ENCODE measurements around the gene SMAD6. TPM values are rescaled to one million over a fixed set of nuclear protein-coding genes. Genes with fewer than 3 reads are reported as not detected.
A peak's percentile ranks its signal among the peaks of the same experiment; 100 is the strongest.

Gene SMAD6
- total and polyA plus RNA-seq, 5 donors from 2014 or later, result 0.27 TPM; not detected in 4

DNA sequence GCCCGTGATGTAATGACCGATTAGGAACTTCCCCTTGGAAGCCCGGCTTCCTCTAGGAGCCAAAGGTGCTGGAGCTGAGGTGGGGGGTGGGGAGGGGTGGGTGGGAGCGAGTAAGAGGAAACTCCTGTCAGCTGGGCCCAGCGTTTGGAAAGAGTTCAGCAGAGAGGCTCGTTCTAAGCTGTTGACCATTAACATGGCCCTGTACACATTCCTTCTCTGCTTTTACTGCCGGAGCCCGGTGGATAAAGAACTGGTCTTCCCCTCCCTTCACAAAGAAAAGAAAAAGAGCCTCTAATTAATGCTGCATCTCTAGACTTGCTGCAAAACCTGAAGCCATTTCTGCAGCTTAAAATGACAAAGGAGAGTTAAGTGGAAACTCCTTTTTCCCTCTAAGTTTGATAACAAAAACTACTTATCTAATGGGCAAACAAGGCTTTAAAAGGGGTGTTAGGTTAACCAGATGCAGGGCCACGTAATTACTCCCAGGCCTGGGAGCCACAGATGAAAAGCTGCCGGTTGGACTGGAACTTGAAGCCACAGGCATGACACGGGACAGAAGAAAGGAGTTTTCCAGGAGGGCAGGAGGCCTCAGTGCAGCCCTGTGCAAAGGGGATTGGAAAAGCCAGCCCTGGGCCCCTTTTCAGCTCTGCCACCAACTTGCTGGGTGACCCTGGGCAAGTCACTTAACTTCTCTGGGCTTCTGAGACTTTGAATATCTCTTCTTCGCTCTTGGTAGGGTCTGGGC, 71.3 kb downstream of the SMAD6 start:
- H3K4me3 Mint-ChIP-seq, result no peak overlapping the region
- no peak overlapping the region for H3K27ac Mint-ChIP-seq
- no peaks in the 10 kb centered on the region for H3K9me3 Mint-ChIP-seq
- no peaks in the 10 kb centered on the region for H3K27me3 Mint-ChIP-seq
- Histone ChIP-seq H3K9me3 (ENCODE audit: control insufficient read depth in 2 of 2, low read length in 2 of 2) (no peaks in the 10 kb centered on the region), H3K4me3 (ENCODE audit: low read depth, low read length) (no peak overlapping the region), H3K36me3 (ENCODE audit: control insufficient read depth, insufficient read depth, low read length) (no peaks in the 10 kb centered on the region), H3K4me1 (ENCODE audit: control insufficient read depth, insufficient read depth, low read length, poor library complexity, severe bottlenecking) (no peaks in the 10 kb centered on the region), H3K27me3 (ENCODE audit: control insufficient read depth, insufficient read depth, low read length) (no peaks in the 10 kb centered on the region), H3K27ac (ENCODE audit: insufficient read depth, low read length, poor library complexity, severe bottlenecking) (no peak overlapping the region)
- ATAC-seq (ENCODE audit: low read depth in 2 of 2) (no peak), DNase-seq (no peak)
- no peaks in the 10 kb centered on the region for H3K36me3 Mint-ChIP-seq
- no peaks in the 10 kb centered on the region for H3K4me1 Mint-ChIP-seq

GRCh38 chr15:66774001-66774814, 72.2 kb downstream of the SMAD6 start:
- peak; percentile 46 to 54 for ATAC-seq (ENCODE audit: low read depth in 2 of 2)
- H3K4me3 ChIP-seq (ENCODE audit: low read depth, low read length), result no peak overlapping the region
- Mint-ChIP-seq H3K27ac (no peak overlapping the region), H3K36me3 (no peaks in the 10 kb centered on the region), H3K4me1 (no peaks in the 10 kb centered on the region), H3K4me3 (no peak overlapping the region), H3K27me3 (no peaks in the 10 kb centered on the region), H3K9me3 (no peaks in the 10 kb centered on the region)
- no peaks in the 10 kb centered on the region for H3K9me3 ChIP-seq (ENCODE audit: control insufficient read depth in 2 of 2, low read length in 2 of 2)
- H3K4me1 ChIP-seq (ENCODE audit: control insufficient read depth, insufficient read depth, low read length, poor library complexity, severe bottlenecking), result no peaks in the 10 kb centered on the region
- peak; percentile 7 to 66 (median 42) for DNase-seq
- H3K27me3 ChIP-seq (ENCODE audit: control insufficient read depth, insufficient read depth, low read length), result no peaks in the 10 kb centered on the region
- no peak overlapping the region for H3K27ac ChIP-seq (ENCODE audit: insufficient read depth, low read length, poor library complexity, severe bottlenecking)
- H3K36me3 ChIP-seq (ENCODE audit: control insufficient read depth, insufficient read depth, low read length), result no peaks in the 10 kb centered on the region

- Mint-ChIP-seq H3K9me3 (no peaks in the 10 kb centered on the region), H3K36me3 (no peaks in the 10 kb centered on the region), H3K27ac (no peak overlapping the region), H3K4me1 (no peaks in the 10 kb centered on the region), H3K27me3 (no peaks in the 10 kb centered on the region), H3K4me3 (no peak overlapping the region)
- Histone ChIP-seq H3K4me3 (ENCODE audit: low read depth, low read length) (no peak overlapping the region), H3K27ac (ENCODE audit: insufficient read depth, low read length, poor library complexity, severe bottlenecking) (no peak overlapping the region), H3K9me3 (ENCODE audit: control insufficient read depth in 2 of 2, low read length in 2 of 2) (no peaks in the 10 kb centered on the region), H3K27me3 (ENCODE audit: control insufficient read depth, insufficient read depth, low read length) (no peaks in the 10 kb centered on the region), H3K36me3 (ENCODE audit: control insufficient read depth, insufficient read depth, low read length) (no peaks in the 10 kb centered on the region), H3K4me1 (ENCODE audit: control insufficient read depth, insufficient read depth, low read length, poor library complexity, severe bottlenecking) (no peaks in the 10 kb centered on the region)
- ATAC-seq (ENCODE audit: low read depth in 2 of 2) (no peak), DNase-seq (no peak)
Observed at GRCh38 chr15:66775127-66776105, 73.4 kb downstream of the SMAD6 start.

GRCh38 chr15:66777054-66777453, 75.0 kb downstream of the SMAD6 start:
- H3K27ac ChIP-seq (ENCODE audit: insufficient read depth, low read length, poor library complexity, severe bottlenecking), result no peak overlapping the region
- no peaks in the 10 kb centered on the region for H3K36me3 ChIP-seq (ENCODE audit: control insufficient read depth, insufficient read depth, low read length)
- no peaks in the 10 kb centered on the region for H3K4me1 Mint-ChIP-seq
- H3K27me3 Mint-ChIP-seq, result peaks cover under 1% of the 10 kb centered on the region
- no peak overlapping the region for H3K27ac Mint-ChIP-seq
- H3K4me3 Mint-ChIP-seq, result no peak overlapping the region
- H3K36me3 Mint-ChIP-seq, result no peaks in the 10 kb centered on the region
- H3K4me1 ChIP-seq (ENCODE audit: control insufficient read depth, insufficient read depth, low read length, poor library complexity, severe bottlenecking), result no peaks in the 10 kb centered on the region
- H3K9me3 Mint-ChIP-seq, result no peaks in the 10 kb centered on the region
- DNase-seq (no peak), ATAC-seq (ENCODE audit: low read depth in 2 of 2) (no peak)
- H3K27me3 ChIP-seq (ENCODE audit: control insufficient read depth, insufficient read depth, low read length), result no peaks in the 10 kb centered on the region
- no peaks in the 10 kb centered on the region for H3K9me3 ChIP-seq (ENCODE audit: control insufficient read depth in 2 of 2, low read length in 2 of 2)
- H3K4me3 ChIP-seq (ENCODE audit: low read depth, low read length), result no peak overlapping the region

GRCh38 chr15:66777596-66778313, 75.7 kb downstream of the SMAD6 start:
- Mint-ChIP-seq H3K4me3 (no peak overlapping the region), H3K27ac (no peak overlapping the region), H3K27me3 (peaks cover 4% of the 10 kb centered on the region), H3K36me3 (no peaks in the 10 kb centered on the region), H3K4me1 (no peaks in the 10 kb centered on the region), H3K9me3 (no peaks in the 10 kb centered on the region)
- Histone ChIP-seq H3K4me1 (ENCODE audit: control insufficient read depth, insufficient read depth, low read length, poor library complexity, severe bottlenecking) (no peaks in the 10 kb centered on the region), H3K9me3 (ENCODE audit: control insufficient read depth in 2 of 2, low read length in 2 of 2) (no peaks in the 10 kb centered on the region), H3K27ac (ENCODE audit: insufficient read depth, low read length, poor library complexity, severe bottlenecking) (no peak overlapping the region), H3K4me3 (ENCODE audit: low read depth, low read length) (no peak overlapping the region), H3K36me3 (ENCODE audit: control insufficient read depth, insufficient read depth, low read length) (no peaks in the 10 kb centered on the region), H3K27me3 (ENCODE audit: control insufficient read depth, insufficient read depth, low read length) (no peaks in the 10 kb centered on the region)
- ATAC-seq (ENCODE audit: low read depth in 2 of 2) (no peak), DNase-seq (no peak)

DNA sequence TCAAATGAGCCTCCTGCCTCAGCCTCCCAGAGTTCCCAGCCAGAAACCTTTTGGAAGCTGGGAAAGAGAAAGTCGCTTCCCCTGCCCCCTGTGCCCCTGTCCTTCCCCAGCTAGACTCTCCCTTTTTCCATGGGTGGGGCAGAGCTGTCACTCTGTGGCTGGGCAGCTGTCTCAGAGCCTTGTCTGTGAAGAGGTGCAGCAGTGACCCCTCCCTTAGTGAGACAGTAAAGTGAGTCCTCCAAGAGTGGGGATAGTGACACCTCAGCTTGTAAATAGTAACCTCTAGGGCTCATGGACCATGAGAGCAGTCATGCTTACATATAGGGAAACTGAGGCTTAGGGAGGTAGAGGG, 76.3 kb downstream of the SMAD6 start:
- no peak for ATAC-seq (ENCODE audit: low read depth in 2 of 2)
- Mint-ChIP-seq H3K36me3 (no peaks in the 10 kb centered on the region), H3K27me3 (peaks cover 4% of the 10 kb centered on the region), H3K27ac (no peak overlapping the region), H3K4me1 (no peaks in the 10 kb centered on the region), H3K9me3 (no peaks in the 10 kb centered on the region), H3K4me3 (no peak overlapping the region)
- no peaks in the 10 kb centered on the region for H3K9me3 ChIP-seq (ENCODE audit: control insufficient read depth in 2 of 2, low read length in 2 of 2)
- H3K4me3 ChIP-seq (ENCODE audit: low read depth, low read length), result no peak overlapping the region
- no peak for DNase-seq
- no peaks in the 10 kb centered on the region for H3K27me3 ChIP-seq (ENCODE audit: control insufficient read depth, insufficient read depth, low read length)
- no peaks in the 10 kb centered on the region for H3K4me1 ChIP-seq (ENCODE audit: control insufficient read depth, insufficient read depth, low read length, poor library complexity, severe bottlenecking)
- H3K36me3 ChIP-seq (ENCODE audit: control insufficient read depth, insufficient read depth, low read length), result no peaks in the 10 kb centered on the region
- no peak overlapping the region for H3K27ac ChIP-seq (ENCODE audit: insufficient read depth, low read length, poor library complexity, severe bottlenecking)

GRCh38 chr15:66778716-66779115, 76.7 kb downstream of the SMAD6 start:
- Histone ChIP-seq H3K4me3 (ENCODE audit: low read depth, low read length) (no peak overlapping the region), H3K27ac (ENCODE audit: insufficient read depth, low read length, poor library complexity, severe bottlenecking) (no peak overlapping the region), H3K4me1 (ENCODE audit: control insufficient read depth, insufficient read depth, low read length, poor library complexity, severe bottlenecking) (no peaks in the 10 kb centered on the region), H3K27me3 (ENCODE audit: control insufficient read depth, insufficient read depth, low read length) (no peaks in the 10 kb centered on the region), H3K9me3 (ENCODE audit: control insufficient read depth in 2 of 2, low read length in 2 of 2) (no peaks in the 10 kb centered on the region), H3K36me3 (ENCODE audit: control insufficient read depth, insufficient read depth, low read length) (no peaks in the 10 kb centered on the region)
- no peaks in the 10 kb centered on the region for H3K4me1 Mint-ChIP-seq
- peaks cover 4% of the 10 kb centered on the region for H3K27me3 Mint-ChIP-seq
- H3K27ac Mint-ChIP-seq, result no peak overlapping the region
- ATAC-seq (ENCODE audit: low read depth in 2 of 2), result no peak
- H3K36me3 Mint-ChIP-seq, result no peaks in the 10 kb centered on the region
- DNase-seq, result no peak
- no peak overlapping the region for H3K4me3 Mint-ChIP-seq
- H3K9me3 Mint-ChIP-seq, result no peaks in the 10 kb centered on the region

Data from CD4-positive, CD25-positive, alpha-beta regulatory T cell (primary cell).